ENCODE results near the gene NHLRC4.

The NHLRC4 gene

GRCh38 chr16:568401-569258 is 1.8 kb downstream of the NHLRC4 start:
- no peak for DNase-seq

DNA sequence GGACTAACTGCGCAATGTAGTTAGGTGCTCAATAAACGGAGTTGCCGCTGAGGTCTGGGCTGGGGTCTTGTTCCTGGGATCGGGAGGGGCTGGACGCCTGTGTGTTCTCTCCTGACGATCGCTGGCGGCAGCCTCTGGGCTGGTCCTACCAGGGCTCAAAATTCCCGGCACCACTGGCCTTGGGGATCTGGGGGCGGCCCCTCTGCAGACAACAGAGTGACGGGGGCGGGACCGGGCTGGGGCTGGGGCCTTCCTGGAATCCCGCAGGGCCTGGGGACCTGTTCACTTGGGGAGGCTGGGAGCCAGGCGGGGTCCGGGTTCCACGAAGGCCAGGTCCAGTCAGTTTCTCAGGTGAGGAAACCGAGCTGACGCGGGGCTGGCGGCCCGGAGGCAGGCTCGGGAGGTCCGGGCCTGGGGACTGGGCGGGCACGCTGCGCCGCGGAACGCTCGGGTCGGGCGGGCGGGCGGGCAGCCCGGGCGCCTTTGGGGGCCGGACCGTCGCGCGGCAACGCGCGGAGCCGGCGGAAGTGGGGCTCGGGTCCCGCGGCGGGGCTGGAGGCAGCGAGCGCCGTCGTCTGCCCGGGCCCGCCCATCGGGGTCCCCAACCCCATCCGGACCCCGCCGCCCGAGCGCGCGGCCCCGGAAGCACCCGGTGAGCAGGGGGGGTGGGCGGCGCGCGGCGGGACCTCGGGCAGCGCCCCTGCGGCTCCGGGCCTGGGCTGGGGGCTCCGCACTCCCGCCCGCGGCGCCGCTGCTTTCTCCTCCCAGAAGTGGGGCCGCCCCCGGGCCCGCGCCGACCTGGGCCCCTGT is 2.8 kb downstream of the NHLRC4 start, which contains the start of gene PIGQ:
TSS of gene PIGQ (plus strand) at position 524 of the 810 bp plus-strand sequence. CDS start 4,107 bp downstream, outside the sequence.
- no peak for DNase-seq

- no peak for DNase-seq
Observed at GRCh38 chr16:572865-573650, 6.3 kb downstream of the NHLRC4 start.

GRCh38 chr16:574021-574760 is 7.4 kb downstream of the NHLRC4 start:
- no peak for DNase-seq

DNA sequence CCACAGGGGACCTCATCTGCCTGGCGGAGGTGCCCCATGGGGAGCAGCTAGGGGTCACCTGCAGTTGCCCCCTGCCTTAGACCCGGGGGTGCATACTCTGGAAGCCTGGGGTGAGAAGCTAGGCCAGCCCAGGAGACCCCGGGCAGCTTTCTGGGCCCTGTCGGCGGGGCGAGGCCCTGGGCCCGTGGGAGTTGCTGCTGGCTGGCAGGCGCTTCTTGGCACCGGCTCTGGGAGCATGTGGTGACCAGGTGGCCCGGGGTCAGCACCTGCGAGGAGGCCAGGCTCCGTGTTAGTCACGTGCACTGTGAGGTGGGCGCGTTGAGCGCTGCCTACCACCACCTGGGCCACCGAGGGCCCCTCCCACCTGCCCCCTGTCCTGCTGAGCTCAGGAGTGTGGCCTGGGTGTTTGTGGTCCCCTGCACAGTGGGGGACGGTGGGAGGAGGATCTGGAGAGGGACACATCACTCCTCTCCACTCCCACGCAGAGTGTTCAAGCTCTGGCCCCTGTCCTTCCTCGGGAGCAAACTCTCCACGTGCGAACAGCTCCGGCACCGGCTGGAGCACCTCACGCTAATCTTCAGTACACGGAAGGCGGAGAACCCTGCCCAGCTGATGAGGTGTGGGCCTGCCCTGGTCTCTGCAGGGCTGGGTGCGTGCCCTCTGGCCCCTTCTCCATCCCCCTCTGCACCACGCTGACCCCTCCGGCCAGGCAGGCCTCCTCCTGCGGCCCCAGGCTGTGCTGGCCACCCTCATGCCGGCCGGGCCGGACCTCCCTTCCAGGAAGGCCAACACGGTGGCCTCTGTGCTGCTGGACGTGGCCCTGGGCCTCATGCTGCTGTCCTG is 8.8 kb downstream of the NHLRC4 start:
- no peak for DNase-seq

GRCh38 chr16:576197-576822 is 9.5 kb downstream of the NHLRC4 start:
- DNase-seq, result no peak

DNA sequence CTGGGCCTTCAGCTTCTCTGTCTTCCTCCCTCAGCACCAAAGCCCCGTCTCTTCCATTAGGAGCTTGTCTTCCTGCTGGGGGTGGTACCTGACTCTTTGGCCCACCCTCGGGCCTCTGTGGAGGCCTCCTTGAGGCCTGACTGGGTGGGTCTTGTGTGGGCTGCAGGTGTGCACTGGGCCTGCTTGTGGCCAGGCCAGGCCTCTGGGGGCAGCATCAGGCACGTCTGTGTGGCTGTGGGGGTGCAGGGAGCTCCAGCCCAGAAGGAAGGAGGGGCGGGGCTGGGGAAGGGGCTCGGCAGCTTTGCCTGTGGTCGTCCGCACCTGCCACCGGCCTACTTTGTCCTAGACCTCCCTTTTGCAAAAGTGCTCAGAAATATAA is 10.0 kb downstream of the NHLRC4 start:
- DNase-seq, result no peak

DNA sequence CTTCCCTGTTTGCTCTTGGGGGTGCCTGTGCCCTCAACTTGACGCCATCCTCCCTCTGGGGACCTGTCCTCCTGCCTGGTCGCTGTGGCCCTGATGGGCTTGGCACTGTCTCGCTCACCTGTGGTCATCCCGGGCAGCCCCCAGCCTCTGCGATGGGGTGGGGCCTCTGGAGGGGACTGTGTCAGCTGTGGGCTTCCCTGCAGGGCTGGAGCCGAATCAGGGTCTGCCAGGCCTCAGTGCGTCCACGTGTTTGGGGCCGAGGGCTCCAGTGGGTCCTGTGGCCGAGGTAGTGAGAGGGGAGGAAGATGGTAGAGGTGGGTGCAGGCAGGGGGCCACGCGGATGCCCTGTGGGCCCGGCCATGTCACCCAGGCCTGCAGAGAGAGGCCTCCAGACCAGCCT is 11.0 kb downstream of the NHLRC4 start:
- no peak for DNase-seq

- DNase-seq, result no peak
Observed at GRCh38 chr16:578232-578869, 11.5 kb downstream of the NHLRC4 start.

- DNase-seq, result no peak
Observed at GRCh38 chr16:578870-579405, 12.1 kb downstream of the NHLRC4 start.

DNA sequence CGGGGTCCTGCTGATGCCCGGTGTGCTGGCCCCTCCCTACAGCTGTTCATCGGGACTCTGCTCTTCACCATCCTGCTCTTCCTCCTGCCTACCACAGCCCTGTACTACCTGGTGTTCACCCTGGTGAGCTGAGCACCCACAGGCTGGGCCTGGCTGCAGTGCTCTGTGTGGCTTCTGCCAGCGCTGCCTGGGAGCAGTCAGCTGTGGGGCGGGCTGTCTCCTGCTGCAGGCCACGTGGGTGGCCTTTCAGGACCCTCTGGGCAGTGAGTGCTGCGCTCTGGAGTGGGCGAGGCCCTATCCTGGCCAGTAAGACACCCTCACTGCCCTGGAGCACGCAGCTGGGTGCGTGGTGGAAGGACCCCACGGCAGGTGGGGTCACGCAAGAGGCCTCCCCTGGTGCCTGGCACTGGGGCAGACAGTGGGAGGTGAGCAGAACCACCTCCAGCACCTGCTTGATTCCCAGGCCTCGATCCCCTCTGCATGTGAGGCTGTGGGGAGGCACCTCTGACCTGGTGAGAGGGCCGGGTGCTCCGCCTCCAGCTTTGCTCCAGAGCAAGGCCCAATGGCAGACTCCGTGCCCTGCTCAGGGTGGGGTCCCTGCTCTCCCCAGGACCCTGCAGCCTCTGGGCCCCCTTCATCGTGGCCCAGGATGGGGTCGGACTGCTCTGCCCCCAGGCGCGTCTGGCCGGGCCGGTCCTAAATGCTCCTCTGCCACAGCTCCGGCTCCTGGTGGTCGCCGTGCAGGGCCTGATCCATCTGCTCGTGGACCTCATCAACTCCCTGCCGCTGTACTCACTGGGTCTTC is 13.5 kb downstream of the NHLRC4 start:
- no peak for DNase-seq

DNA sequence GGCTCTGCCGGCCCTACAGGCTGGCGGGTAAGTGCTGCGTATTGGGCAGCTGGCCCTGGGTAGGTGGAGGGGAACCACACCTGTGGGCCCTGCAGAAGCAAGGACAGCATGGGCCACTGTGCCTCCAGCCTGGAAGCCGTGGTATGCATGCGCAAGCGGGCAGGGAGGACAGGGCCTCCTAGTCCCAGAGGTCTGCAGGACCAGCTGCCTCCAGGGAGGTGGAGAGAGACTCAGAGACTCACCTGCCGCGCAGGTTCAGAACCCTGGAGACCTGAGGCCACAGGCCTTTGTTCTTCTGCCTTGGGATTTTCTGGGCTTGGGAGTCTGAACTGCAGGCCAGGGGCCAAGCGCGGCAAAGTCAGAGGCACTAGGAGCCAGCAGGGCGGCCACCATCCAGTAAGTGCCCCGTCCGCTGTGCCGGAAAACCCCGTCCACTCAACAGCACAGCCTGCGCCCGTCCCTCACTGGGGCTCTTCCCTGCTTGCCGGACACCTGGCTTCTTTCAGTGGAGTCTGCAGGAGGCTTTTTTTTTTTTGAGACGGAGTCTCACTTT is 14.2 kb downstream of the NHLRC4 start:
- DNase-seq, result no peak

DNA sequence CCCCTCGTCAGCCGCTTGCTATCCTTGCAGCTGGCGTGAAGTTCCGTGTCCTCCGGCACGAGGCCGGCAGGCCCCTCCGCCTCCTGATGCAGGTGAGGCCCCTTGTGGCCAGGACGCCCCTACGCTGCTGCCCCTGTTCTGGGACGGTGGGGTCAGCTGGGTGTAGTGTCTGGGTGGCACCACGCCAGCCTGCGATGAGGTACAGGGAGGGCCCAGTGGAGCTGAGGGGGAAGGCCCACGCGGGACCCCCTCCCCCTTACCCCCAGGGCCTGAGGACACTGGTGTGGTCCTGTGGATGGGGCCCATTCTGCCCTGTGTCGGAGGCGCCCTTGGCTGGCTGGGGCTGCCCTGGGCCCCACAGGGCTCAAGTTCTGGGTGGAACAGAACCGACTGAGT is 15.4 kb downstream of the NHLRC4 start:
- no peak for DNase-seq

GRCh38 chr16:582614-583331 is 16.0 kb downstream of the NHLRC4 start:
- peak in 1 of 2 experiments; percentile 44 for DNase-seq

DNA sequence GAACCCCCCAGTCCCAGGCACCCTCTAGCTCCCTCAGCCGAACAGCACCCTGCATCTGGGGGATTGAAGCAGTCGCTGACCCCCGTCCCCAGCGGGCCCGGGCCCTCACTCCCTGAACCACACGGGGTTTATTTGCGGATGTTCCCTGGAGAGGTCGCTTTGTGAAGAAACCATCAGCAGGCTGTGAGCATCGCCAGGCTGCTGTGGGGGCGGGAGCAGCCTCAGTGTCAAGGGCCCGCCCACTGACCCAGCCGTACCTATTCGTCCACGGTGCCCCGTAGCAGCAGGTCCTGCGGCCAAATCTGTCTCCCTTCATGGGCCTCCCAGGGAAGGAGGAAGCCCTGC is 16.6 kb downstream of the NHLRC4 start:
- DNase-seq, result no peak

GRCh38 chr16:583815-584591 is 17.2 kb downstream of the NHLRC4 start:
- DNase-seq, result no peak

DNA sequence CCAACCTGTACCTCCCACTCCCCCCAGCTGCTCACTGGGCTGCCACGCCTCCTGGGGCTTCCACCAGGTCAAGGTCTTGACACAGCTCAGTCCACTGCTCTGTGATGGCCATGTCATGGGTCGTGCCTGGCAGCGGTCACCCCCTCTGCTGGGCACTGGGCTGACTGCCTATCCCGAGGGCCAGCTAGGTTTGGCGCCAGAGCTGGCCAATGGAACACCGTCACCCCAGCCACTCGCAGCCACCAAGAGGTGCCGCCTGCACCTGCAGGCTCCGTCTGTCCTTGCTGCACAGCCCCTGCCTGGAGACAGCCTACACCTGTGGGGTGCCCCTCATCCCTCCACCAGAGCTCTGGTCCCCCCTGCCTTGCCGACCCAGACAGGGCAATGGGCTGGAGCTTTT is 18.5 kb downstream of the NHLRC4 start:
- DNase-seq, result no peak

Measured in cerebellar nuclear complex (tissue), 1 donor.